B cell (primary cell): Measurements from ENCODE around the gene HABP4.

ENCODE experiments used
- CTCF ChIP-seq: fragments of 200-600 bp; IDR thresholded peaks from one replicate; pipeline ENCODE4 v1.8.0; 2022; ENCODE audit warnings: antibody characterized with exemption, mild to moderate bottlenecking
- EZH2 ChIP-seq: IDR thresholded peaks from 2 replicates; pipeline ENCODE4 v1.6.1; 2012; ENCODE audit warnings: borderline replicate concordance, low read depth, mild to moderate bottlenecking, moderate library complexity, low read length; ENCODE audit not compliant: insufficient read depth, poor library complexity, severe bottlenecking

- TF ChIP-seq CTCF (no peak), EZH2 (no peak)
Observed at GRCh38 chr9:96515621-96516470, 65.9 kb downstream of the HABP4 start.
